GM19193 (cell line): Measurements from ENCODE around the gene TLX3.

Source experiments
- POLR2A ChIP-seq: IDR thresholded peaks from 4 replicates; pipeline ENCODE4 v1.6.1; 2011; ENCODE audit not compliant: insufficient read depth, insufficient read length; ENCODE audit errors: extremely low read depth

Gene TLX3

DNA sequence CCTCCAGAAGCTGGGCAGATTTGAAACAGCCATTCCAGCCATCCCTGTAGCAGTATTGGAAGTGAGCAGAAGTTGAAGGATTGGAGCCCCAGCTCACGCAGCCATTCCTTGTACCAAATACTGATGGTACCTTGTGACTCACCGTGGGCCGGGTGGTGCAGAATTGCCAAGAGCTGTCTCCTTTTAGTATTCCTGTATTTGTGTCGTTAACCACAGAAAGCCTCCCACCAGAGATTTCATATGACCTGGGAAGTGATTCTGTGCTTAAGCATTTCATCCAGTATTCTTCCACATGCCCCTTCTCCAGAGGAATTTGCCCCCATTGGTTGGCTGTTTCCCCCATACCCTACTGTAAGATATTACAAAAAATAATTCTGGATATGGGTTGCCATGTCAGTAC is 17.7 kb upstream of the TLX3 start:
- no peak for TF ChIP-seq POLR2A

DNA sequence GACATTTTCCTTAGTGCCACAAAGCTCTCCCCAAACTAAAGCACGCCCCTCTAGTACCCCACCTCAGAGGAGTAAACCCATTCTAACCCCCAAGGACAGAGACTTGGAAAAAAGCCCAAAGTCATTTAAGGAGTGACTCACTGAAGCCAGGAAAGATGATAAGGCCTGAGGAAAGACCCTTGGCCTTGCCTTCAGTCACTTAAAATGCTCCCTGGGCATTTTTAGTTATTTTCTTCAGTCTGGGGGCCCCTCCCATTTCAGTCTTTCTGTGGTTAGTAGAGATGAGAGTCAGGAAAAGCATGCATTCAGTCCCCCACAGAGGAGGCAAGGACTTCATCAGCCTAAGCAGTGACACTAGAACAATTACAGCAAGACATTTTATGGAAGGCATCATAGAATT is 13.7 kb upstream of the TLX3 start:
- no peak for TF ChIP-seq POLR2A

DNA sequence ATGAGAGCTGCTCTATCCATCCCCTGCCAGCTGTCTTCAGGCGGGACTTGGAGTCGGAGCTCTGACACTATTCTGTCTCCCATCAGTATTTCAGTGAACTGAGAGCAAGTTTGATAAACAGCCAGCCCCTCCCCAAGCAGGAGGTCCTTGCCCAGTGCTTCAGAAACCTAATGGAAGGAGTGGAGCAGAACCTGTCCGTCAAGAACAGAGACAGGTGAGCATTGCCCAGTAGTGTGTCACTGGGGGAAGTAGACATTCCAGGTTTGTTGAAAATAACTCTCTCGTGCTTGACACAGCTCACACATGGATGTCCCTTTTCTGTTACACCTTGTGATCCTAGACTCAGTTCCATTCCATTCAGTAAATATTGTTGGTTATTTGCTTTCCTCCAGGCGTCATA is 13.2 kb upstream of the TLX3 start:
- no peak for TF ChIP-seq POLR2A

DNA sequence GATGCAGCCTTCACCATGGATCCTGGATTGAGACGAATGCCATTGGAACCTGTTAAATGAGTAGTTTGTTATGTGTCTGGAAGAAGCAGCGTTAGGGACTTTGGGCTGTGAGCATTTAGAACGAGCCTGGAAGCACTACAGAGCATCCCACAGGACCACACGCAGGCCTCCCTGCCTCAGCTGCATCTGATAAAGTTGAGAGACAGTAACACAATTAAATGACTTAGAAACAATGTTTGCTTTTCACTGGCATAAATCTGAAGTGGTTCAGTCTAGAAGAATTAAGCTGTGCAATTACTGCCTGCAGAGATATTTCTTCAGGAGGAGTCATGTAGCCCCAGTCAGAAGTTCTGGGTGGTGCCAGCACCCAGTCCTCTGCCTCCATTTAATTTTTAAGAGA is 9.8 kb upstream of the TLX3 start:
- no peak for TF ChIP-seq POLR2A

DNA sequence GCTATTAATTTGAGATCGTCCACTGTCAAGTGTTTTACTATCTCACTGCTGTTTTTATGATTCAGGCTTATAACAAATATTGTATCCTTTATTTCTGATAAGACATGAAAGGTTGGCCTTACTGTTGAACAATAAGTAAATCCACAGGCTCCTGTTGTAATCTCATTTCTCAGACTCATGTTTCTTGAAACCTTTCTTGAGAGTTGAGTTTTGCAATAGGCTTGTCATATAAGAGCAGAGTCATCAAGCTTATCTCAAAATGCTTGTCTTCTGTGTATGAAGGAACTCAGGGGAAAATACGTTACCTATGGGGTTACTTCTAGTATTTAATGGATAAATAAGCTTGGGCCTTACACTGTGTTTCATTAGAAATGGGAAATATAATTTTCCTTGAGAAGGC is 9.2 kb upstream of the TLX3 start:
- TF ChIP-seq POLR2A, result no peak

DNA sequence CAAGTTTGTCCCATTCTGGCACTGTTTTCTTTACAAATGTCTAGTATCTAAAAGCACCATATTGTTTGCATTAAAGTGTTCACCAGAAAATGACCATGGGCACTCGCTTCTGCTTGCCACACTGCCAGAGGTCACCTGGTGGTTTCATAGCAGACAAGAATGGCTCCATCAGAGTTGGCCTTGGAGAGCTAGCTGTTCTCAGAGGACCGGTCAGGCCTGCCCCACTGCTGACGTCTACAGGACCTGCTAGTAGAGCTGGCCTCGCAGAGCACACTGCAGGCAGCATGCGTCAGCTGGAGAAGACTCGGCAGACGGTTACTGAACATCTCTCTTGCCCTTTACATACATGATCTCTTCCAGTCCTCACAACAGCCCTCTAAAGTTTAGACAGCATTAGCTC is 8.7 kb upstream of the TLX3 start:
- no peak for TF ChIP-seq POLR2A

DNA sequence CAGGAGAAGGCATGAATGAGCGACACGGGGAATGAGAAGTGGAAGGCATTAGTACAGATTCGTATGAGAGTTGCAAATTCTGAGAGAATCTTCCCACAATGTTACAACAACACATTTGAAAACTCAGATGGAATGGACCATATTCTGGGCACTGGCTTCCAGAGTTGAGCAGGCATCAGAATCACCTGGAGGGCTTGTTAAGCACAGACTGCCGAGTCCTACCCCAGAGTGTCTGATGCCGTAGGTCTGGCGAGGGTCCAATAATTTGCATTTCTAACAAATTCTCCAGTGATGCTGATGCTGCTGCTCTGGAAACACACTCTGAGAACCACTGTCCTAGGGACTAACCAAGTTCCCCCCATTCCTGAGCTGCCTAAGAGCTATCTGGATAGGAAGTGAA is 2.9 kb upstream of the TLX3 start:
- TF ChIP-seq POLR2A, result no peak

DNA sequence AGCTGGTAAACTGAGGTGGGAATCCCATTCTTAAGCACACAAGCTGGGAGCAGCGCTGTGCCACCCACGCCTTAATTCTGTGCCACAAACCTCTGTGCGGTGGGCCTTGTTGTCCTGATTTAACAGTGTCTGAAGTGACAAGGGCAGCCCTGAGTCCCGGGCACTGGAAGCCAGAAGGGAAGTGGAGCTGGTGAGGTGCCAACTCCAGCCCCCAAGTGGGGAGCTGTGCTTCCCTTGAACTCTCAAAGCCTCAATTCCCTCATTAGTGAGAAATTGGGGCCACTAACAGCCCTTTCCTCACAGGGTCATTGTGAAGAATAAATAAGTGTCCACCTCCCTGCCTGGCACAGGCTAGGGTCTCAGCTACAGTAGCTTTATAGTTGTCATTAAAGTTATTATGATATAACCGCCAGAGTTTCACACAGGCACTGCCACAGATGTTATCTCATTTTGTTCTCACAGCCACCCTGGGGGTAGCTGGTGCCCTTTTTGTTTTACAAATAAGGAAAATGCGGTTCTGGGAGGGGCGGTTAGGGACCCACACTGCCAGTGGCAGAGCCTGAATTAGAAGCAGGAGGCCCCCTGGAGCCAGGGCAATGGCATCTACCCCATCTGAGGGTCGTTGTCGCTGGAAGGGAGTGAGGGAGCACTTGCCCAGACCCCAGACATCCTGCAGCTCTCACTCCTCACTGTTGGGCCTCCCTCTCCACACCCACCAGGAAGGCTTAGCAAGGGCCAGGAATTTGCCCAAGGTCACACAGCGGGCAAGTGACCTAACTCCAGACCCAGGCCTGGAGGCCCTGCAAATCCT is 2.1 kb upstream of the TLX3 start:
- TF ChIP-seq POLR2A, result no peak

DNA sequence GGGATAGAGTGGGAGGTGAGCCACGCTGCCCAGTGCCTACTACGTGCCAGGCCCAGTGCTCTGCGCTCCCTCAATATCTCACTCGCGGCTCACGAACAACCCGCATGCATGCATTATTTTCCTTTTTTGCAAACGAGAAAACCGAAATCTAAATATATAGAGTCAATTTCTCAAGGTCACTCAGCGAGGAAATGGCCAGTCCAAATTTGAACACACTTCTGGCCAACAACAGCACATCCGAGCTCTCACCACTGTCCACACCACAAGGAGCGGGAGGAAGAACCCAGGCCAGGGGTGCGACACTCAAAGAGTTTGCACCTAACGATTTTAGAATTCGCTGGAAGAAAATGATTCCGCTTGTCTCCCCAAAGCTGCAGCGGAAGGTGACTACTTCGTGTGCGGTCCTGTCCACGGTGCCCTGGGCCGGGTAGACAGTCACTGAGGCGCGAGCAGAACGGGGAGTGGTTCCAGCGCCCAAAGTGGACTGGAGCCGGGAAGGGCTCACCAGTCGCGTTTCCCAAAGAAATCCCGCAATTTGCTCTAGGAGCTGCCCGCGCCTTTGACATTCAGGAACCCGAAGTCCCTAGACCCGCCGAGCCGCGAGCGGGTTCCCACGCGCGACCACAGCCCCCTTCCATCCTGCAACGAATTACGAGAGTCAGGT is 1.1 kb upstream of the TLX3 start:
- TF ChIP-seq POLR2A, result no peak

DNA sequence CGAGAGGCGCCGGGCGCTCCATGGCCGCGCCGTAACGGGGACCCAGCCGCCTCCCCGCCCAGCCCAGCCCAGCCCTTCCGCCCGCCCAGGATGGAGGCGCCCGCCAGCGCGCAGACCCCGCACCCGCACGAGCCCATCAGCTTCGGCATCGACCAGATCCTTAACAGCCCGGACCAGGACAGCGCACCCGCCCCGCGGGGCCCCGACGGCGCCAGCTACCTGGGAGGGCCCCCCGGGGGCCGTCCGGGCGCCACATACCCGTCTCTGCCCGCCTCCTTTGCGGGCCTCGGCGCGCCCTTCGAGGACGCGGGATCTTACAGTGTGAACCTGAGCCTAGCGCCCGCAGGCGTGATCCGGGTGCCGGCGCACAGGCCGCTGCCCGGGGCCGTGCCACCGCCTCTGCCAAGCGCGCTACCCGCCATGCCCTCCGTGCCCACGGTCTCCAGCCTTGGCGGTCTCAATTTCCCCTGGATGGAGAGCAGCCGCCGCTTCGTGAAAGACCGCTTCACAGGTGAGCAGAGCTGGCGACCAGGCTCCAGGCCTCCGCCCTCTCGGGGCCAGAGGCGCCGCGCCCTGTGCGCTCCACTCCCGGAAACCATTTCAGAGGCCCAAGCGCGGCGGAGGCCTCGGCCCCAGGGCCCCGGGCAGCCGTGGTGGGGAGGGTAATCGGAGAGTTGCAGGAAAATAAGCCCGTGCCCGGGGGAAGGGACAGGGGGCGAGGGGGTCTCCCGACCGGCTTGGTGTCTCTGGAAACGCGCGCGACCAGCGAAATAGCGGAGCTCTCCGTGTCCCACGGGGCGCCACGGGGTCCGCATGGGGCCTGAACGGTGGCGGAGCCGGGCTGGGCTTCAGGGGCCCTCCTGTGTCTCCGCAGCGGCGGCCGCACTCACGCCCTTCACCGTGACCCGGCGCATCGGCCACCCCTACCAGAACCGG is 496 bp downstream of the TLX3 start:
- TF ChIP-seq POLR2A, result no peak

DNA sequence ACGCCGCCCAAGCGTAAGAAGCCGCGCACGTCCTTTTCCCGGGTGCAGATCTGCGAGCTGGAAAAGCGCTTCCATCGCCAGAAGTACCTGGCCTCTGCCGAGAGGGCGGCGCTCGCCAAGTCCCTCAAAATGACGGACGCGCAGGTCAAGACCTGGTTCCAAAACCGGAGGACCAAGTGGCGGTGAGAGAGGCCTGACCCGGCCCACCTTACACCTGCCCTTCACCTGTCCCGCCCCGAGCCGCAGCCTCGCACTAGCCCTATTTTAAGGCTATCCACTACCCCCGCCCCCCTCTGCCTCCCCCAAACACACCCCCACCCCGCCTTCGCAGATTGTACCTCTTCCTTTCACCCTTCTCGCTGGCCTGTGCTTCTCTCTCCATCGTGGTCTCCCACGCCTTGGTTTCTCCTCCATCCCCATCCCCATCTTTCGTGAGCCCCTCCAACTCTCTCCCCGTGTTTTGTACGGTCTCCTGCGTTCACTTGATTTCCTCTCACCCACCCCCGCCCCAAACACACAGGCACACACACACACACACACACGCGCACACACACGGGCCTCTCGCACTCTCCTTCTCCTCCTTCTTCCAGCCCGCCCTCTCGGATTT is 1.3 kb downstream of the TLX3 start:
- no peak for TF ChIP-seq POLR2A

DNA sequence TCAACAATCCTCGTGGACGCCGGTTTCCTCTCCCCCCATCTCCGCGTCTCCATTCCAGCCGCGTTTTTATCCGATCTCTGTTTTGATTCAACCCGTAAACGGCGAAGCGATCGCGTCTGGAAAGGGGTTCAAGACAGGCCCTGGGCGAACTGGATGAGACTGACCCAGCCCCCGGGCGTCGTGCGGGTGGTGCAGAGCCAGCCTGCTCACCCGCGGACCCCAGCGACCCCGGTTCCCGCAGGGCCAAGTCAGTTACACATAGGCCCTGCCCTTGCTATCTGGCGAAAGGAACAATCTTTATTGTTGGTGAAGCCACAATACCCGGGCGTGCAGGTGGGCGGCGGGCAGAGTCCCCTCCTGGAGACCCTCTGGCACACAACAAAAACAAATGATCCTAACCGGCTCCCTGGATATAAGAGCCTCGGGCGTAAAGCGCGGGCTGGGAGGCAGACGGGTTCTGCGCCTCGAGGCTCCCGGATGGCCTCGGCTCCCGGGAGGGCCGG is 1.8 kb downstream of the TLX3 start:
- TF ChIP-seq POLR2A, result no peak

DNA sequence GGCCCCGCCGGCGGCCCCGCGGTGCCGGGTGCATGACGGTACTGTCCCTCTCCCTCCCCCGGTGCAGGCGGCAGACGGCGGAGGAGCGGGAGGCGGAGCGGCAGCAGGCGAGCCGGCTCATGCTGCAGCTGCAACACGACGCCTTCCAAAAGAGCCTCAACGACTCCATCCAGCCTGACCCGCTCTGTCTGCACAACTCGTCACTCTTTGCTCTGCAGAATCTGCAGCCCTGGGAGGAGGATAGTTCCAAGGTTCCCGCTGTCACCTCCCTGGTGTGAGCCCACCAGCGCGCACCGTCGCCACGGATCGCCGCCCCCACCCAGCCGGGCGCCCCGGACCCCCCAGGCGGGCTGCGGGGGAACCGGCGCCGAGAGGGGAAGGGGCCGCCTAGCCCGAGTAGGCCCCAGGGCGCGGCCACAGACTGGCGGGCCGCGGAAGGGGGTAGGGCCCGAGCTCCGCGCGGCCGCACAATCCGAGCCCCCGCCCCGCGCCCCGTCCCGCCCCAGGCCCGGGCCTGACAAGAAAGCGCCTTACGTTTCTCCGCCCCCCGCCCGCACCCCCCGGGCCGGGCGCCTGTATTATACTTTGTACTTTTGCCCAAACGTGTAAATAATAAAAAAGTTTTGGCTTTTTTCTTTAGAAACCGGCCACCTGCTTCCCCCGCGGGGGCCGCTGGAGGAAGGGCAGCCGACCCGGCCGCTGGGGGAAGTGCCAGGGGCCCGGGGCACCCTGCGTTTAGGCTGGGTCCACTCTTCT is 2.5 kb downstream of the TLX3 start:
- TF ChIP-seq POLR2A, result no peak

DNA sequence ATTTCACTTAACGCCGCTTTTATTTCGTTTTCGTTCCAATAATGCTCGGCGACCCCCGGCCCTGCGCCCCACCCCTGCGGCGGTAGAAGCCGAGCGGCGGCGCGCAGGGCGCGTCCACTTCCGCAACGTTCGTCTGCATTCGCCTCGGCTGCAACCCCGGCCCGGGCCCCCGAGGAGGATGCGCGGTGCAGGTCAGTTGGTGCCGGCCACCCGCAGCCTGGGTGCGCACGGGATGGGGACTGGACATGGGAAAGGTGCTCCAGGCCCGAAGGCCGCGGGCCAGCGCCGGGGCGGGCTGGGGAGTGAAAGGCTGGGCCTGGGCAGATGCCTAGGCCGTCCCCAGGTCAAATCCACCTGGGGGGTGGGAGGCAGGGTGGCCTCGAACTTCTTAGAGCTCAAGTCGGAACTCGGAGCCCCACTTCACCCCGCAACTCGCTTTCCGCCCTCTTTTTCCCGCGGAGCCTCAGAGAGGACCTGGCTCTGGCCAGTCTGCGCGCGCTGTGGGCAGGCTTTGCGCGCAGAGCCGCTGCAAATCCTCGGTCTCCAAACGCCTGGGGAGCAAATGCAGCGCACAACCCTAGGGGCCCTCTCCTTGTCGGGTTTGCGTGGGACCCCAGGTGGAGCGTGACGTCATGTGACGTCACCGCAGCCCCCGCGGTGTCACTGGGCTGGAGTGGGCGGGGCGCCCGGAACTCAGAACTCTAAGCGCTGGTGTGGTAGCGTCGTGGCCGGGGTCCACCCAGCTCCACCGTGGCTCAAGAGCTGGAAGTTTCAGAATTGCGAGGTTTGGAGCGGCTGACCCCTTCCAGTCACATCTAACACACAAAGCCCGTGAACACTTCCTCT is 3.3 kb downstream of the TLX3 start:
- TF ChIP-seq POLR2A, result no peak
